Calu3 (cell line): ENCODE data around the gene C5orf22. TPM values are rescaled to one million over a fixed set of nuclear protein-coding genes. Genes with fewer than 3 reads are reported as not detected.

Experiments
- BruUV-seq: library from RNA; stranded (reverse); fragments of 400-500 nt; replicated peaks from 2 replicates; lab custom pipeline; 2021; lab: Mats Ljungman, UMichigan
- CTCF ChIA-PET: fragments of 300-600 bp; sonication (Branson Sonifier 250); formaldehyde crosslinking; loops from one replicate; lab custom pipeline; 2022; ENCODE audit warnings: antibody characterized with exemption; lab: Charles Lee
- DNase-seq: peaks from one replicate; pipeline ENCODE4 v3.0.0; 2022
- H3K27ac Mint-ChIP-seq: one replicate; pipeline ENCODE4 v1.8.0; 2022; ENCODE audit warnings: mixed read lengths; ENCODE audit not compliant: unreplicated experiment
- H3K27me3 Mint-ChIP-seq: one replicate; pipeline ENCODE4 v1.8.0; 2022; ENCODE audit warnings: mixed read lengths; ENCODE audit not compliant: unreplicated experiment
- H3K36me3 Mint-ChIP-seq: one replicate; pipeline ENCODE4 v1.8.0; 2022; ENCODE audit warnings: mild to moderate bottlenecking, moderate library complexity, mixed read lengths; ENCODE audit not compliant: insufficient read depth, unreplicated experiment
- H3K4me1 Mint-ChIP-seq: one replicate; pipeline ENCODE4 v1.8.0; 2022; ENCODE audit warnings: mild to moderate bottlenecking, low read depth, mixed read lengths; ENCODE audit not compliant: unreplicated experiment
- H3K4me3 Mint-ChIP-seq: one replicate; pipeline ENCODE4 v1.8.0; 2022; ENCODE audit warnings: mild to moderate bottlenecking, low read depth, moderate library complexity, mixed read lengths; ENCODE audit not compliant: unreplicated experiment
- H3K9me3 Mint-ChIP-seq: one replicate; pipeline ENCODE4 v1.8.0; 2022; ENCODE audit warnings: low read depth, mixed read lengths; ENCODE audit not compliant: unreplicated experiment
- intact Hi-C: fragments of 100-400 bp; cut with micrococcal nuclease; formaldehyde crosslinking; loops from one replicate; pipeline ENCODE4 v1.10.0; 2022; ENCODE audit not compliant: unreplicated experiment
- total RNA-seq: library from RNA; stranded (reverse); gene quantifications from 2 replicates; pipeline ENCODE4 v1.2.3, GENCODE V29; 2022
- TF ChIP-seq, protein P1 (sequence below): fragments of 200-600 bp; IDR thresholded peaks from one replicate; pipeline ENCODE4 v1.8.0; 2022; ENCODE audit warnings: antibody characterized with exemption; ENCODE audit not compliant: unreplicated experiment

The C5orf22 gene
- total RNA-seq, 1 experiment from 2014 or later = 25.2 TPM

DNA sequence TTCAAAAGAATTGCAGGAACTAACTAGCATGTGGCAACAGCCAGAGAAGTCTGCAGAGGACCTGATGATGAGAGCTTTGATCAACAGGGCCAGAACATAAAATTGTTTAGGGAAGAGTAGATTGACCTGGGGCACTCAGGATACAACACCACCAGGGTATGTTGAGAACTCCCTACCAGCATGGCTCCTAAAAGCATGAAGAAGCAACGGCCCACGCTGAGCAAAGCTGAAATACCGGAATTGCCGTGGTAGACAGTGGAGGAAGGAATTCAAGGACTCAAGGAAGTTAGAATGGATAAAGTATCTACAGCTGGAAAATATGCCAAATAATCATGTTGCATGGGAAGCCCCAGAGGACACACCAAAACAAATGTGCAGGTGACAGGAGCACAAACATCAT is 31.8 kb upstream of the C5orf22 start:
- CTCF ChIA-PET = no interaction called here
- H3K4me3 Mint-ChIP-seq = no peak overlapping the region
- TF ChIP-seq, protein P1, sequence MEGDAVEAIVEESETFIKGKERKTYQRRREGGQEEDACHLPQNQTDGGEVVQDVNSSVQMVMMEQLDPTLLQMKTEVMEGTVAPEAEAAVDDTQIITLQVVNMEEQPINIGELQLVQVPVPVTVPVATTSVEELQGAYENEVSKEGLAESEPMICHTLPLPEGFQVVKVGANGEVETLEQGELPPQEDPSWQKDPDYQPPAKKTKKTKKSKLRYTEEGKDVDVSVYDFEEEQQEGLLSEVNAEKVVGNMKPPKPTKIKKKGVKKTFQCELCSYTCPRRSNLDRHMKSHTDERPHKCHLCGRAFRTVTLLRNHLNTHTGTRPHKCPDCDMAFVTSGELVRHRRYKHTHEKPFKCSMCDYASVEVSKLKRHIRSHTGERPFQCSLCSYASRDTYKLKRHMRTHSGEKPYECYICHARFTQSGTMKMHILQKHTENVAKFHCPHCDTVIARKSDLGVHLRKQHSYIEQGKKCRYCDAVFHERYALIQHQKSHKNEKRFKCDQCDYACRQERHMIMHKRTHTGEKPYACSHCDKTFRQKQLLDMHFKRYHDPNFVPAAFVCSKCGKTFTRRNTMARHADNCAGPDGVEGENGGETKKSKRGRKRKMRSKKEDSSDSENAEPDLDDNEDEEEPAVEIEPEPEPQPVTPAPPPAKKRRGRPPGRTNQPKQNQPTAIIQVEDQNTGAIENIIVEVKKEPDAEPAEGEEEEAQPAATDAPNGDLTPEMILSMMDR = no peak
- intact Hi-C loops = no loop called here
- no peaks in the 10 kb centered on the region for H3K4me1 Mint-ChIP-seq
- DNase-seq = no peak
- peaks cover 12% of the 10 kb centered on the region for H3K36me3 Mint-ChIP-seq
- no peaks in the 10 kb centered on the region for H3K9me3 Mint-ChIP-seq
- BruUV-seq = no TSS peak
- no peak overlapping the region for H3K27ac Mint-ChIP-seq
- H3K27me3 Mint-ChIP-seq = no peaks in the 10 kb centered on the region

- H3K36me3 Mint-ChIP-seq = peaks cover 20% of the 10 kb centered on the region
- CTCF ChIA-PET = interaction anchor here (0.6 kb wide), 1 partner anchor 12 kb away, joined by 3 read pairs; no protein-coding TSS in a partner anchor
- no peak overlapping the region for H3K27ac Mint-ChIP-seq
- intact Hi-C loops = no loop called here
- no peaks in the 10 kb centered on the region for H3K9me3 Mint-ChIP-seq
- TF ChIP-seq, protein P1 = no peak
- no peaks in the 10 kb centered on the region for H3K27me3 Mint-ChIP-seq
- DNase-seq = no peak
- H3K4me3 Mint-ChIP-seq = no peak overlapping the region
- no TSS peak for BruUV-seq
- no peaks in the 10 kb centered on the region for H3K4me1 Mint-ChIP-seq
Observed at GRCh38 chr5:31502506-31502905, 29.6 kb upstream of the C5orf22 start.

DNA sequence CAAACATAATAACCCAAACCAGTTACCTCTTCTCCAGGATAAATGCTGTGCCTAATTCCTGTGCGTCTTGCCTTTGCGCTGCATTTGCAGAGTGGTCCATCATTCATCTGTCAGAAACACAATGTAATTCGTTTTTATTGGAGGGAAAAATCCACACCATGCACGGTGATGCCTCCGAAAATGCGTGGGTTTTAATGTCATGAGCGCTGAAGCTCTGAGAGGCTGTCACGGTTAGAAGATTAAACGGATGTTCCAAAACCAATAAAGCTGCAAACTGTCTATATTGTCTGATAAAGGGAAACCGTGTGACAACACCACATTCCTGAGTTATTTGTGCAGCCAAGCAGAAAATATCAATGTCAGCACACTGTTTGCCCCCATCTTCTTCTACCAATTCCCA is 27.6 kb upstream of the C5orf22 start:
- CTCF ChIA-PET = interaction anchor here (0.5 kb wide), 1 partner anchor 175 kb away, joined by 4 read pairs; no protein-coding TSS in a partner anchor
- no peak for DNase-seq
- Mint-ChIP-seq H3K27me3 (no peaks in the 10 kb centered on the region), H3K27ac (no peak overlapping the region), H3K4me3 (no peak overlapping the region), H3K9me3 (no peaks in the 10 kb centered on the region), H3K36me3 (peaks cover 15% of the 10 kb centered on the region), H3K4me1 (no peaks in the 10 kb centered on the region)
- BruUV-seq = no TSS peak
- intact Hi-C loops = no loop called here
- TF ChIP-seq, protein P1 = no peak

- peaks cover 22% of the 10 kb centered on the region for H3K36me3 Mint-ChIP-seq
- H3K27me3 Mint-ChIP-seq = no peaks in the 10 kb centered on the region
- no peaks in the 10 kb centered on the region for H3K9me3 Mint-ChIP-seq
- no peak overlapping the region for H3K4me3 Mint-ChIP-seq
- TF ChIP-seq, protein P1 = no peak
- H3K27ac Mint-ChIP-seq = no peak overlapping the region
- CTCF ChIA-PET = no interaction called here
- no TSS peak for BruUV-seq
- DNase-seq = no peak
- H3K4me1 Mint-ChIP-seq = no peaks in the 10 kb centered on the region
- intact Hi-C loops = no loop called here
Observed at GRCh38 chr5:31511305-31511704, 20.8 kb upstream of the C5orf22 start.
